Panc1 (cell line): ENCODE results near the gene C2orf76. TPM values are rescaled to one million over a fixed set of nuclear protein-coding genes. Genes with fewer than 3 reads are reported as not detected.

Experiments used
- ATAC-seq: fragments of 200-7000 bp; cut with Tn5 transposase; 2 replicates; pipeline ENCODE4 v1.9.1; 2020; ENCODE audit warnings: mild to moderate bottlenecking, moderate library complexity
- BruUV-seq: library from RNA; stranded (reverse); fragments of 400-500 nt; replicated peaks from 2 replicates; lab custom pipeline; 2021; lab: Mats Ljungman, UMichigan
- CTCF ChIA-PET: fragments of 300-600 bp; sonication (Branson Sonifier 250); formaldehyde crosslinking; loops from one replicate; lab custom pipeline; 2022; ENCODE audit warnings: antibody characterized with exemption; lab: Charles Lee
- POLR2A ChIA-PET: fragments of 300-600 bp; sonication (Branson Sonifier 250); formaldehyde crosslinking; loops from one replicate; lab custom pipeline; 2022; ENCODE audit warnings: antibody characterized with exemption; lab: Charles Lee
- DNase-seq: peaks from one replicate; pipeline ENCODE4 v3.0.0-alpha.2; 2010; ENCODE audit warnings: low read depth, low spot score
- H3K27ac ChIP-seq: 2 replicates; pipeline ENCODE4 v1.5.1; 2011; ENCODE audit warnings: mild to moderate bottlenecking, low read length, inconsistent platforms
- H3K27me3 ChIP-seq: fragments of 200-500 bp; sonication (Bioruptor generic); 2 replicates; pipeline ENCODE4 v1.6.0; 2014; ENCODE audit warnings: low read length, inconsistent platforms; ENCODE audit not compliant: control insufficient read depth, insufficient read depth
- H3K36me3 ChIP-seq: fragments of 200-500 bp; sonication (Bioruptor generic); 2 replicates; pipeline ENCODE4 v1.5.1; 2014; ENCODE audit warnings: inconsistent platforms, mild to moderate bottlenecking, low read length, moderate library complexity; ENCODE audit not compliant: control insufficient read depth, insufficient read depth
- H3K4me1 ChIP-seq: 2 replicates; pipeline ENCODE4 v1.5.1; 2011; ENCODE audit warnings: inconsistent platforms, mild to moderate bottlenecking, low read length, moderate library complexity; ENCODE audit not compliant: control insufficient read depth, insufficient read depth
- H3K4me3 ChIP-seq, 2 experiments: 2 replicates each; pipeline ENCODE4 v1.5.1; 2011 to 2012; ENCODE audit warnings: low read depth in 2 of 2, low read length in 2 of 2, mild to moderate bottlenecking in 2 of 2, inconsistent platforms in 1 of 2, moderate library complexity in 1 of 2
- H3K9me3 ChIP-seq: fragments of 200-500 bp; sonication (Bioruptor generic); 2 replicates; pipeline ENCODE4 v1.5.1; 2014; ENCODE audit warnings: low read depth, mild to moderate bottlenecking, inconsistent platforms, low read length, moderate library complexity; ENCODE audit not compliant: control insufficient read depth, insufficient read depth
- CTCF ChIP-seq: fragments of 450-650 bp; IDR thresholded peaks from 2 replicates; pipeline ENCODE4 v1.5.1; 2017; ENCODE audit warnings: mild to moderate bottlenecking
- POLR2AphosphoS5 ChIP-seq: IDR thresholded peaks from 2 replicates; pipeline ENCODE4 v1.6.1; 2012; ENCODE audit warnings: mild to moderate bottlenecking, low read depth, low read length, moderate library complexity
- SIN3A ChIP-seq: IDR thresholded peaks from 2 replicates; pipeline ENCODE4 v1.6.1; 2012; ENCODE audit warnings: low read depth, mild to moderate bottlenecking, low read length, moderate library complexity, borderline replicate concordance; ENCODE audit not compliant: insufficient read depth
- TCF7L2 ChIP-seq: IDR thresholded peaks from 2 replicates; pipeline ENCODE4 v1.6.1; 2011; ENCODE audit warnings: mild to moderate bottlenecking, low read depth, low read length, inconsistent platforms
- in situ Hi-C: cut with HindIII; loops from 2 replicates; pipeline ENCODE4 v1.10.0; 2016; ENCODE audit warnings: low sequenced_read_pairs, low pct_unique_long_range_greater_than_20kb
- intact Hi-C: fragments of 100-400 bp; cut with micrococcal nuclease; formaldehyde crosslinking; loops from one replicate; pipeline ENCODE4 v1.10.0; 2022; ENCODE audit not compliant: unreplicated experiment
- total RNA-seq: library from RNA; stranded (reverse); gene quantifications from one replicate; pipeline ENCODE4 v1.2.1, GENCODE V29; 2021; ENCODE audit not compliant: unreplicated experiment
- TF ChIP-seq, protein P1 (sequence below), 2 experiments: IDR thresholded peaks; 2 replicates each; pipeline ENCODE4 v1.6.1; 2011 to 2012; ENCODE audit warnings: low read depth in 2 of 2, control low read depth in 1 of 2, low read length in 1 of 2, mild to moderate bottlenecking in 1 of 2, moderate library complexity in 1 of 2; ENCODE audit not compliant: insufficient read depth in 1 of 2

C2orf76 gene
- total RNA-seq, 1 experiment from 2014 or later, result 22.7 TPM

DNA sequence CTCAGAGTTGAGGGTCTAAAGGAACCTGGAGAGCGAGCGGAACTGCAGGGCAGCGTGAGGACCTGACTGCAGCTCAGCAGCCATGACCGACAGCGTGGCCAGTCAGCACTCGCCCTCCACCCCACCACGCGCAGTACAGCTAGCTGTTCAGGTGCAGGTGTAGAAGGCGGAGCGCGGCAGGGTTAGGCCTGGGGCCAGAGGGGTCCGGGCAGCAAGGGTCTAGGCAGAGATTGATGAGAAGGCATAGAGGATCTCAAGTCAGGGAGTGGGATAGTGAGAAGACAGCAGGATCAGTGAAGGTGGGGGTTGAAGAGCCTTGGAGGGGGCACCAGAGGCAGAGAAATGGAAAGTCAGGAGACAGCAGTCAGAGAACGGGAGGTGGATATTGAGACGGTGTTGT is 72.0 kb downstream of the C2orf76 start:
- in situ Hi-C loops (no loop called here), intact Hi-C loops (loop anchor here (5.0 kb wide), 1 partner anchor 267 kb away; no protein-coding TSS in a partner anchor)
- Histone ChIP-seq H3K36me3 (no peaks in the 10 kb centered on the region), H3K27ac (no peak overlapping the region), H3K4me1 (peaks cover 3% of the 10 kb centered on the region; the same call in 1 of the 2 replicates), H3K27me3 (no peaks in the 10 kb centered on the region), H3K9me3 (no peaks in the 10 kb centered on the region), H3K4me3 (no peak overlapping the region)
- CTCF ChIA-PET, result no interaction called here
- DNase-seq (no peak), ATAC-seq (no peak)
- POLR2A ChIA-PET, result no interaction called here
- no TSS peak for BruUV-seq
- TF ChIP-seq TCF7L2 (no peak), CTCF (no peak), POLR2AphosphoS5 (no peak), SIN3A (no peak)
- TF ChIP-seq, protein P1, sequence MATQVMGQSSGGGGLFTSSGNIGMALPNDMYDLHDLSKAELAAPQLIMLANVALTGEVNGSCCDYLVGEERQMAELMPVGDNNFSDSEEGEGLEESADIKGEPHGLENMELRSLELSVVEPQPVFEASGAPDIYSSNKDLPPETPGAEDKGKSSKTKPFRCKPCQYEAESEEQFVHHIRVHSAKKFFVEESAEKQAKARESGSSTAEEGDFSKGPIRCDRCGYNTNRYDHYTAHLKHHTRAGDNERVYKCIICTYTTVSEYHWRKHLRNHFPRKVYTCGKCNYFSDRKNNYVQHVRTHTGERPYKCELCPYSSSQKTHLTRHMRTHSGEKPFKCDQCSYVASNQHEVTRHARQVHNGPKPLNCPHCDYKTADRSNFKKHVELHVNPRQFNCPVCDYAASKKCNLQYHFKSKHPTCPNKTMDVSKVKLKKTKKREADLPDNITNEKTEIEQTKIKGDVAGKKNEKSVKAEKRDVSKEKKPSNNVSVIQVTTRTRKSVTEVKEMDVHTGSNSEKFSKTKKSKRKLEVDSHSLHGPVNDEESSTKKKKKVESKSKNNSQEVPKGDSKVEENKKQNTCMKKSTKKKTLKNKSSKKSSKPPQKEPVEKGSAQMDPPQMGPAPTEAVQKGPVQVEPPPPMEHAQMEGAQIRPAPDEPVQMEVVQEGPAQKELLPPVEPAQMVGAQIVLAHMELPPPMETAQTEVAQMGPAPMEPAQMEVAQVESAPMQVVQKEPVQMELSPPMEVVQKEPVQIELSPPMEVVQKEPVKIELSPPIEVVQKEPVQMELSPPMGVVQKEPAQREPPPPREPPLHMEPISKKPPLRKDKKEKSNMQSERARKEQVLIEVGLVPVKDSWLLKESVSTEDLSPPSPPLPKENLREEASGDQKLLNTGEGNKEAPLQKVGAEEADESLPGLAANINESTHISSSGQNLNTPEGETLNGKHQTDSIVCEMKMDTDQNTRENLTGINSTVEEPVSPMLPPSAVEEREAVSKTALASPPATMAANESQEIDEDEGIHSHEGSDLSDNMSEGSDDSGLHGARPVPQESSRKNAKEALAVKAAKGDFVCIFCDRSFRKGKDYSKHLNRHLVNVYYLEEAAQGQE (IDR thresholded peaks at IDR 0.05; ENCODE audit: insufficient read depth in 1 of 2, low read depth in 2 of 2, low read length in 1 of 2), result no peak

GRCh38 chr2:119293900-119294299 is 72.7 kb downstream of the C2orf76 start:
- no peaks in the 10 kb centered on the region for H3K9me3 ChIP-seq
- DNase-seq (no peak), ATAC-seq (no peak)
- H3K36me3 ChIP-seq, result no peaks in the 10 kb centered on the region
- H3K27me3 ChIP-seq, result no peaks in the 10 kb centered on the region
- in situ Hi-C loops (no loop called here), intact Hi-C loops (loop anchor here (5.0 kb wide), 1 partner anchor 267 kb away; no protein-coding TSS in a partner anchor)
- TF ChIP-seq, protein P1 (IDR thresholded peaks at IDR 0.05; ENCODE audit: insufficient read depth in 1 of 2, low read depth in 2 of 2, low read length in 1 of 2), result no peak
- TF ChIP-seq CTCF (no peak), TCF7L2 (no peak), POLR2AphosphoS5 (no peak), SIN3A (no peak)
- CTCF ChIA-PET, result no interaction called here
- peaks cover 3% of the 10 kb centered on the region; the same call in 1 of the 2 replicates for H3K4me1 ChIP-seq
- no TSS peak for BruUV-seq
- no peak overlapping the region for H3K4me3 ChIP-seq
- POLR2A ChIA-PET, result no interaction called here
- H3K27ac ChIP-seq, result no peak overlapping the region
